Mucosa of descending colon (tissue), 3 donors: Measurements from ENCODE around the gene GABRR2. TPM values are rescaled to one million over a fixed set of nuclear protein-coding genes. Genes with fewer than 3 reads are reported as not detected.

Experiments
- ATAC-seq: fragments of 200-7000 bp; cut with Tn5 transposase; one replicate; pipeline ENCODE4 v1.9.1; 2020; ENCODE audit warnings: mild to moderate bottlenecking, moderate library complexity
- DNase-seq, 3 donors: peaks; one replicate each; pipeline ENCODE4 v3.0.0-alpha.2; 2020
- H3K36me3 ChIP-seq: fragments of 200-600 bp; one replicate; pipeline ENCODE4 v1.8.0; 2021; ENCODE audit warnings: low read depth, mild to moderate bottlenecking
- H3K4me1 ChIP-seq: fragments of 200-600 bp; one replicate; pipeline ENCODE4 v1.8.0; 2021; ENCODE audit warnings: low read depth, mild to moderate bottlenecking
- H3K4me3 ChIP-seq: fragments of 200-600 bp; one replicate; pipeline ENCODE4 v1.8.0; 2021; ENCODE audit warnings: mild to moderate bottlenecking
- H3K9me3 ChIP-seq: fragments of 200-600 bp; one replicate; pipeline ENCODE4 v1.8.0; 2021; ENCODE audit warnings: mild to moderate bottlenecking
- intact Hi-C, 2 donors: fragments of 100-400 bp; cut with DNase I in 1 of 2; cut with micrococcal nuclease in 1 of 2; formaldehyde crosslinking; loops; one replicate each; pipeline versions ENCODE4 v1.11.0 to v1.11.1; 2022; cut with DNase I, micrococcal nuclease
- long read RNA-seq, 2 donors: library from polyadenylated mRNA; unstranded; transcript quantifications; one replicate each; pipeline ENCODE4 v2.0.0, GENCODE V29; 2019 to 2021
- total RNA-seq, 3 donors: library from RNA; stranded (reverse); fragmentation: NEBNext Ultra II Directional in 2 of 3; extraction: Animal tissue kit (Norgen Biotek cat#: 25700) in 2 of 3; gene quantifications; one replicate each; pipeline versions ENCODE4 v1.2.1 to v1.2.4, GENCODE V29; 2021 to 2023
- TF ChIP-seq, protein P1 (sequence below): fragments of 200-600 bp; IDR thresholded peaks from one replicate; pipeline ENCODE4 v1.8.0; 2022; ENCODE audit warnings: antibody characterized with exemption, mild to moderate bottlenecking
- donor health status: DM: no; HTN: no; CAD: no; lungs with moderate emphysema.
- donor health status: DM: no; HTN: no; CAD: no.
- donor health status: DM: no; HTN: yes; CAD: no.

The GABRR2 gene
- total RNA-seq, result 1 to 10 TPM in 1 of 3 donors, under 1 TPM in 2; 0.63 to 2.4 (median 0.72) TPM
- long read RNA-seq, donor 1, result 0 reads
- long read RNA-seq, donor 2, result 0 reads

DNA sequence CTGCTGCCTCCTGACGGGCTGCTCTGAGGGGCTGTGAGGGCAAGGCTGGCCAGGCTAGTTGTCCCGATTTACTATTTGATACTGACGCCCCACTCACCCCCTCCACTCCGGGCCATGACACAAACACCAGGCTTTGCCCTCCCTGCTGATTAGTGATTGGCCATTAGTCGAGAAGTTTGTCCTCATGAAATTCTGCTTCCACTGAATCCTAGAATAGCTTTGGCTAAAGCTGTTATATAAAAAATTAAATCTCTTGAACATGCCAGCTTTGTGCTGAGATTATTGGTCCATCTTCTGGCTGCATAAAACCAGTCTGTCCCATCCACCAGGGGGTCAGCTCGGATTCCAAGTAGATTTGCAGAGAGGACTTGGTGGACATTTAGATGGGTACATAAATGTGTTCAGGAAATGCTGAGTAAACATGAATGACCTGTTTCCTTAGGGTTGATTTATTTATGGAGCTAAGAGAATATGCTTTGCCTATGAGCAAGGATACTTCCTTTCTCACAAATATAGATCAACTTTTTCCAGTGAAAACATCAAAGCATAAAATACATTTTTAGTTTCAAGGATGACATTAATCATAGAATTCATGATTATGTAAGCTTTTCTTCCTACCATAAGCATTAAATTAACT is at the start of gene GABRR2:
Gene GABRR2 (minus strand): TSS at position 51 of the 637 bp plus-strand sequence. CDS start 134 bp downstream, outside the sequence.
- TF ChIP-seq, protein P1, sequence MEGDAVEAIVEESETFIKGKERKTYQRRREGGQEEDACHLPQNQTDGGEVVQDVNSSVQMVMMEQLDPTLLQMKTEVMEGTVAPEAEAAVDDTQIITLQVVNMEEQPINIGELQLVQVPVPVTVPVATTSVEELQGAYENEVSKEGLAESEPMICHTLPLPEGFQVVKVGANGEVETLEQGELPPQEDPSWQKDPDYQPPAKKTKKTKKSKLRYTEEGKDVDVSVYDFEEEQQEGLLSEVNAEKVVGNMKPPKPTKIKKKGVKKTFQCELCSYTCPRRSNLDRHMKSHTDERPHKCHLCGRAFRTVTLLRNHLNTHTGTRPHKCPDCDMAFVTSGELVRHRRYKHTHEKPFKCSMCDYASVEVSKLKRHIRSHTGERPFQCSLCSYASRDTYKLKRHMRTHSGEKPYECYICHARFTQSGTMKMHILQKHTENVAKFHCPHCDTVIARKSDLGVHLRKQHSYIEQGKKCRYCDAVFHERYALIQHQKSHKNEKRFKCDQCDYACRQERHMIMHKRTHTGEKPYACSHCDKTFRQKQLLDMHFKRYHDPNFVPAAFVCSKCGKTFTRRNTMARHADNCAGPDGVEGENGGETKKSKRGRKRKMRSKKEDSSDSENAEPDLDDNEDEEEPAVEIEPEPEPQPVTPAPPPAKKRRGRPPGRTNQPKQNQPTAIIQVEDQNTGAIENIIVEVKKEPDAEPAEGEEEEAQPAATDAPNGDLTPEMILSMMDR, result no peak
- no peak for ATAC-seq
- Histone ChIP-seq H3K4me1 (peaks cover 22% of the 10 kb centered on the region), H3K9me3 (no peaks in the 10 kb centered on the region), H3K36me3 (no peaks in the 10 kb centered on the region), H3K4me3 (no peak within 1 kb of the TSS)
- no peak for DNase-seq
- intact Hi-C loops, result no loop called here

DNA sequence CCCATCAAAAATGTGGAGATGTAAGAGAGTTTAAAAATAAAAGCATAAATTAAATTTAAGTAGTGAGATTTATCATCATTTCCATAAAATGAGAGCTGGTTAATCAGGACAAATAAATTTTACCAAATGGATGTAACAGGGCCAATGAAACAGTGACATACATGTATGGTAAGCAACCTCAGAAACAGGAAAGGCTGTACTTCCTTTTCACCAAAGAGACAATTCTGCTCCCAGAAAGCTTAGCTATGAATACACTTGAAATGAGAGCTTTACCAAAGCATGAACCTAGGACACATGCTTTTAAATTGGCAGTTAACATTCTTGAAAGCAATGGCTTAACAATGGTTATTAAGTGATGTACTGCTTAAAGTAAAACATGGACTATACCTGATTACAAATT is 49.5 kb upstream of the GABRR2 start:
- TF ChIP-seq, protein P1, result no peak
- H3K4me3 ChIP-seq, result no peak overlapping the region
- ATAC-seq (no peak), DNase-seq (no peak)
- H3K4me1 ChIP-seq, result no peaks in the 10 kb centered on the region
- intact Hi-C loops, result no loop called here
- no peaks in the 10 kb centered on the region for H3K36me3 ChIP-seq
- no peaks in the 10 kb centered on the region for H3K9me3 ChIP-seq

DNA sequence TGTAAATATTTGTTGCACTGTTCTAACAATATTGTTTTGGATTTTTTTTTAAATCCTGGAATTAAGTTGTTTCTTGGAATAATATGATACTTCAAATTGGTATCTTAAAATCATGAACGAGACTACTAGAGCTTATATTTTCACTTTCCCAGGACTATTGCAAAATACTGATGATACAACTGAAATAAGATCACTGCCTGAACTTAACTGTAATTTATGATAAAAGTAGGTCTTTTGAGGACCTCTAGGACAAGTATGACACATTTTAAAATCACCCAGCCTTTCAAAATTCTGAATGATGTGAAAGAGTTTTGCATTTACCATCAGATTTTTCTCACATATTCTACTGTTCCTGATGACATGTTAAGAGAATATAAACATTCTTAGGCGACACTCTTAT is 46.1 kb upstream of the GABRR2 start:
- Histone ChIP-seq H3K4me1 (no peaks in the 10 kb centered on the region), H3K36me3 (no peaks in the 10 kb centered on the region), H3K4me3 (no peak overlapping the region), H3K9me3 (no peaks in the 10 kb centered on the region)
- TF ChIP-seq, protein P1, result no peak
- ATAC-seq (no peak), DNase-seq (no peak)
- intact Hi-C loops, result no loop called here

DNA sequence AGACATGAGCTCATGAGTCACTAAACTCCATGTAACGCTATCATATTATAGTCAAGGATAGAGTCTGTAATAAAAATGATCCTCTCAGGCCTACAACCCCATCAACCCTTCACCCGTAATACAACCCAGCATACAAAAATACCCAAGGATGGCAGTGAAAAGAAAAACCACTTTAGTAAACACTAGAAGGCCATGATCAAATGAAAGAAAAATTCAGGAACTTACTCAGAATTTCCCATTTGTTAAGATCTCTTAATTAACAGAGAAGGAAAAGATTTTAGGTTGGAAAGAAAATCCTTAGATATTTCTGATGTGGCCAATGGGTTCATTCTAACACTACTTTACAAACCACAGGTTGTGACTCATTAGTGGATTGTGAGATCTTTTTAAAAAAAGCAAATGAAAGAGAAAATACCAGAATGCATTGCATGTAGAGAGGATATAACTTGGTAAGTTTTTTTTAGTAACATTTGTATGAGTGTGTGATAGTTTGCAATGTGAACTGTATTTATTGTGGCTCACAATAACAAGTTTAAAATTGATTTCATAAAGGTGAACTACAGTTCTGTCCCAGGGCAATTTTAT is 45.4 kb upstream of the GABRR2 start:
- intact Hi-C loops, result no loop called here
- TF ChIP-seq, protein P1, result no peak
- no peak for ATAC-seq

DNA sequence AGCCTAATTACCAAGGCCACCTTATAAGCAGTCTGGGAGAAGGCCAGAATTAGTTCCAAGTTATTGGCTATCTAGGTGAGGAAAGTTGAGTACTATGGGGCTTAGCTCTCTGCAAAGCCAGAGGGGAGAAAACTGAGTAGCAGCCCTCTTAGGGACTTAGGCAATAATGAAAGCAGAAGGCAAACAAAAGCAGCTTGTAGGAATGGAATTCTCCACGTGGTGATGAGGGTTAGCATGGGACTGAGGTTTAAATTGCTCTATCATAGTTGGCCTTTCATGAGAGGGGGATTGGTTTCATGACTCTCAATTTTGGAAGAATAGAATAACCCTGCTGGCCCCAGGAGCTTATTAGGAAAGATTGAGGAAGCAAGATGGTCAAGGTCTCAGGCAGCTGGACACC is 44.5 kb upstream of the GABRR2 start:
- Histone ChIP-seq H3K4me1 (no peaks in the 10 kb centered on the region), H3K4me3 (no peak overlapping the region), H3K9me3 (no peaks in the 10 kb centered on the region), H3K36me3 (no peaks in the 10 kb centered on the region)
- DNase-seq, result no peak
- no peak for ATAC-seq
- TF ChIP-seq, protein P1, result no peak
- intact Hi-C loops, result no loop called here

More for the DNA sequence above, 45.4 kb upstream of the GABRR2 start:
- Histone ChIP-seq H3K4me1 (no peaks in the 10 kb centered on the region), H3K4me3 (no peak overlapping the region), H3K36me3 (no peaks in the 10 kb centered on the region), H3K9me3 (no peaks in the 10 kb centered on the region)
- no peak for DNase-seq
